PC-9 (cell line): ENCODE measurements around the gene DOCK11.

Experiments
- CTCF ChIP-seq: fragments of 200-600 bp; sonication (generic); conservative IDR thresholded peaks from 2 replicates; pipeline ENCODE4 v1.6.1; 2017; ENCODE audit warnings: mixed run types, antibody characterized with exemption, mild to moderate bottlenecking, moderate library complexity
- EZH2 ChIP-seq: fragments of 200-600 bp; sonication (generic); IDR thresholded peaks from 2 replicates; pipeline ENCODE4 v1.8.0; 2017; ENCODE audit warnings: antibody characterized with exemption, low read depth

GRCh38 chrX:118720058-118720707, 224.6 kb downstream of the DOCK11 start:
- TF ChIP-seq CTCF = no peak
- no peak for TF ChIP-seq EZH2
